H9 (cell line): ENCODE measurements around the gene TSPEAR. TPM values are rescaled to one million over a fixed set of nuclear protein-coding genes. Genes with fewer than 3 reads are reported as not detected.
"Not testable (repeated sequence)": the region's sequence is repeated elsewhere in the genome, so short reads cannot be mapped to it uniquely, and the experiment has no call there.

Experiments used
- DNase-seq: peaks from one replicate; pipeline ENCODE4 v3.0.0-alpha.2; 2017
- H2AFZ ChIP-seq: one replicate; pipeline ENCODE4 v1.6.1; 2013; ENCODE audit warnings: mild to moderate bottlenecking, low read length, control low read depth, moderate library complexity
- H2AK5ac ChIP-seq: 2 replicates; pipeline ENCODE4 v1.6.1; 2013; ENCODE audit warnings: low read length, control low read depth, mixed read lengths; ENCODE audit not compliant: insufficient read length
- H2BK120ac ChIP-seq: one replicate; pipeline ENCODE4 v1.6.1; 2013; ENCODE audit warnings: low read depth, mild to moderate bottlenecking, low read length, control low read depth, inconsistent platforms; ENCODE audit not compliant: poor library complexity, severe bottlenecking
- H2BK12ac ChIP-seq: 2 replicates; pipeline ENCODE4 v1.6.1; 2013; ENCODE audit warnings: low read length, control low read depth, mixed read lengths, low read depth; ENCODE audit not compliant: insufficient read length
- H2BK15ac ChIP-seq: 2 replicates; pipeline ENCODE4 v1.6.1; 2013; ENCODE audit warnings: low read depth, low read length, control low read depth
- H2BK20ac ChIP-seq: one replicate; pipeline ENCODE4 v1.6.1; 2013; ENCODE audit warnings: low read depth, mild to moderate bottlenecking, low read length, control low read depth, inconsistent platforms; ENCODE audit not compliant: poor library complexity, severe bottlenecking
- H2BK5ac ChIP-seq: 2 replicates; pipeline ENCODE4 v1.6.1; 2013; ENCODE audit warnings: low read length, control low read depth, mixed read lengths; ENCODE audit not compliant: insufficient read length
- H3K14ac ChIP-seq: 2 replicates; pipeline ENCODE4 v1.6.1; 2013; ENCODE audit warnings: low read length, control low read depth; ENCODE audit not compliant: insufficient read depth
- H3K18ac ChIP-seq: 2 replicates; pipeline ENCODE4 v1.6.1; 2013; ENCODE audit warnings: low read depth, mild to moderate bottlenecking, mixed read lengths, low read length, control low read depth; ENCODE audit not compliant: insufficient read length
- H3K23ac ChIP-seq: 2 replicates; pipeline ENCODE4 v1.6.1; 2013; ENCODE audit warnings: low read length, control low read depth, mixed read lengths, low read depth; ENCODE audit not compliant: insufficient read length
- H3K23me2 ChIP-seq: 2 replicates; pipeline ENCODE4 v1.6.1; 2013; ENCODE audit warnings: low read depth, mild to moderate bottlenecking, mixed read lengths, low read length, control low read depth; ENCODE audit not compliant: insufficient read length, poor library complexity, severe bottlenecking
- H3K27ac ChIP-seq: 2 replicates; pipeline ENCODE4 v1.5.1; 2013; ENCODE audit warnings: low read length, control low read depth, mixed read lengths, low read depth; ENCODE audit not compliant: insufficient read length
- H3K27me3 ChIP-seq: 2 replicates; pipeline ENCODE4 v1.6.1; 2013; ENCODE audit warnings: low read length, control low read depth, inconsistent platforms; ENCODE audit not compliant: insufficient read depth
- H3K4ac ChIP-seq: 2 replicates; pipeline ENCODE4 v1.6.1; 2013; ENCODE audit warnings: low read depth, mild to moderate bottlenecking, control low read depth, inconsistent platforms, low read length, moderate library complexity
- H3K4me1 ChIP-seq: 2 replicates; pipeline ENCODE4 v1.6.1; 2013; ENCODE audit warnings: low read length, control low read depth, inconsistent platforms; ENCODE audit not compliant: insufficient read depth
- H3K4me2 ChIP-seq: 2 replicates; pipeline ENCODE4 v1.6.1; 2013; ENCODE audit warnings: low read length, control low read depth, mixed read lengths; ENCODE audit not compliant: insufficient read length, insufficient read depth
- H3K56ac ChIP-seq: 2 replicates; pipeline ENCODE4 v1.6.1; 2013; ENCODE audit warnings: low read depth, mild to moderate bottlenecking, mixed read lengths, low read length, control low read depth; ENCODE audit not compliant: insufficient read length
- H3K79me1 ChIP-seq: 2 replicates; pipeline ENCODE4 v1.6.1; 2013; ENCODE audit warnings: low read depth, mild to moderate bottlenecking, moderate library complexity, low read length, control low read depth, inconsistent platforms; ENCODE audit not compliant: insufficient read depth, poor library complexity, severe bottlenecking
- H3K79me2 ChIP-seq: 2 replicates; pipeline ENCODE4 v1.6.1; 2013; ENCODE audit warnings: low read length, control low read depth, inconsistent platforms; ENCODE audit not compliant: insufficient read depth
- H3K9ac ChIP-seq: 2 replicates; pipeline ENCODE4 v1.6.1; 2013; ENCODE audit warnings: low read length, control low read depth, mixed read lengths; ENCODE audit not compliant: insufficient read length; ENCODE audit errors: extremely low read depth
- H3K9me3 ChIP-seq: one replicate; pipeline ENCODE4 v1.6.1; 2013; ENCODE audit warnings: low read depth, low read length, inconsistent platforms; ENCODE audit not compliant: control insufficient read depth
- H3T11ph ChIP-seq: one replicate; pipeline ENCODE4 v1.6.1; 2013; ENCODE audit warnings: mild to moderate bottlenecking, low read length, control low read depth, inconsistent platforms
- H4K20me1 ChIP-seq: one replicate; pipeline ENCODE4 v1.6.1; 2013; ENCODE audit not compliant: control insufficient read depth, insufficient read length, insufficient read depth
- H4K5ac ChIP-seq: 2 replicates; pipeline ENCODE4 v1.6.1; 2013; ENCODE audit warnings: low read depth, mild to moderate bottlenecking, mixed read lengths, low read length, control low read depth; ENCODE audit not compliant: insufficient read length
- H4K8ac ChIP-seq: replicated peaks from 2 replicates; pipeline ENCODE4 v1.6.1; 2013; ENCODE audit warnings: low read length, control low read depth, mixed read lengths, low read depth; ENCODE audit not compliant: insufficient read length
- H4K91ac ChIP-seq: 2 replicates; pipeline ENCODE4 v1.6.1; 2013; ENCODE audit warnings: low read depth, mild to moderate bottlenecking, moderate library complexity, mixed read lengths, low read length, control low read depth; ENCODE audit not compliant: insufficient read length
- H3K27ac Mint-ChIP-seq, 3 experiments: 2 replicates in 2 of 3; 3 replicates in 1 of 3; pipeline ENCODE4 v1.8.0; 2020 to 2021; ENCODE audit warnings: mixed read lengths in 3 of 3, mild to moderate bottlenecking in 1 of 3, moderate library complexity in 1 of 3
- H3K27me3 Mint-ChIP-seq: 2 replicates; pipeline ENCODE4 v1.8.0; 2021; ENCODE audit warnings: low read depth, mild to moderate bottlenecking, moderate library complexity, mixed read lengths
- H3K36me3 Mint-ChIP-seq, 3 experiments: 2 replicates in 2 of 3; 3 replicates in 1 of 3; pipeline ENCODE4 v1.8.0; 2020 to 2021; ENCODE audit warnings: low read depth in 3 of 3, mixed read lengths in 3 of 3; ENCODE audit not compliant: insufficient read depth in 1 of 3
- H3K4me1 Mint-ChIP-seq, 2 experiments: 2 replicates each; pipeline ENCODE4 v1.8.0; 2020; ENCODE audit warnings: mixed read lengths in 2 of 2
- H3K4me3 Mint-ChIP-seq, 2 experiments: 2 replicates in 1 of 2; 3 replicates in 1 of 2; pipeline ENCODE4 v1.8.0; 2020 to 2021; ENCODE audit warnings: mild to moderate bottlenecking in 2 of 2, mixed read lengths in 2 of 2, moderate library complexity in 1 of 2
- H3K9me3 Mint-ChIP-seq, 2 experiments: 2 replicates in 1 of 2; 3 replicates in 1 of 2; pipeline ENCODE4 v1.8.0; 2020; ENCODE audit warnings: mild to moderate bottlenecking in 2 of 2, mixed read lengths in 2 of 2, moderate library complexity in 1 of 2
- CTCF ChIP-seq: fragments of 200-600 bp; sonication (generic); conservative IDR thresholded peaks from 3 replicates; pipeline ENCODE4 v1.8.0; 2021; ENCODE audit warnings: antibody characterized with exemption, mild to moderate bottlenecking
- WGBS: extraction: QIAGEN DNeasy Blood & Tissue Kit; methylation state at CpG from one replicate; pipeline ENCODE4 v1.1.7; 2013; ENCODE audit warnings: missing lambda C conversion rate, low lambda C conversion rate, mixed read lengths; ENCODE audit not compliant: insufficient read length; ENCODE audit errors: extremely low coverage; 5-methylcytosine and 5-hydroxymethylcytosine counted together
- total RNA-seq: library from RNA; stranded (reverse); gene quantifications from 2 replicates; pipeline ENCODE4 v1.2.1, GENCODE V29; 2021

Gene TSPEAR
- total RNA-seq, 1 experiment from 2014 or later: 1.3 TPM

GRCh38 chr21:44592446-44593311 lies 118.7 kb downstream of the TSPEAR start, which contains the start of gene KRTAP10-6:
TSS of gene KRTAP10-6 (minus strand) at chr21:44592505. CDS start at chr21:44592484, 21 bp downstream.
- Mint-ChIP-seq H3K36me3 (no peaks in the 10 kb centered on the region), H3K27ac (peak within 1 kb of the TSS in 2 of 3 experiments; percentile 61 to 63; a peak in 2 of 7 replicates), H3K4me3 (peak within 1 kb of the TSS in 1 of 2 experiments; percentile 64; a peak in 2 of 5 replicates), H3K27me3 (no peaks in the 10 kb centered on the region; the same call in none of the 2 replicates), H3K9me3 (no peaks in the 10 kb centered on the region; a peak in 2 of 5 replicates), H3K4me1 (peaks cover 33 to 34% of the 10 kb centered on the region in 2 experiments)
- Histone ChIP-seq H3K27me3 (no peaks in the 10 kb centered on the region), H3T11ph (no peak within 1 kb of the TSS), H2AFZ (no peak within 1 kb of the TSS), H4K5ac (no peak within 1 kb of the TSS), H3K27ac (no peak within 1 kb of the TSS), H2BK5ac (no peak within 1 kb of the TSS), H3K4me2 (no peak within 1 kb of the TSS), H3K79me2 (no peaks in the 10 kb centered on the region), H2AK5ac (no peak within 1 kb of the TSS), H2BK15ac (no peak within 1 kb of the TSS), H3K4ac (no peak within 1 kb of the TSS), H3K23me2 (no peaks in the 10 kb centered on the region), H3K79me1 (no peaks in the 10 kb centered on the region), H4K91ac (no peak within 1 kb of the TSS), H3K14ac (no peak within 1 kb of the TSS), H3K18ac (peak within 1 kb of the TSS; percentile 48), H3K9me3 (no peaks in the 10 kb centered on the region), H3K4me1 (no peaks in the 10 kb centered on the region; the same call in 1 of the 2 replicates), H4K8ac (no peak within 1 kb of the TSS), H3K9ac (no peak within 1 kb of the TSS), H4K20me1 (no peaks in the 10 kb centered on the region), H2BK20ac (no peak within 1 kb of the TSS), H3K56ac (no peak within 1 kb of the TSS), H2BK120ac (no peak within 1 kb of the TSS), H3K23ac (no peak within 1 kb of the TSS), H2BK12ac (no peak within 1 kb of the TSS)
- WGBS: no CpG with 5 or more reads among the region's 33 CpGs
- TF ChIP-seq CTCF: no peak
- DNase-seq: peak; percentile 35

GRCh38 chr21:44591801-44592130 lies 119.6 kb downstream of the TSPEAR start:
- H4K8ac ChIP-seq, H2BK12ac ChIP-seq, H3K27me3 Mint-ChIP-seq, H3K27ac Mint-ChIP-seq, H3K9ac ChIP-seq, H4K5ac ChIP-seq, H3K27me3 ChIP-seq, H3K4me2 ChIP-seq, H3K56ac ChIP-seq, H3K4ac ChIP-seq, H2BK5ac ChIP-seq, H3K4me1 ChIP-seq, H3K18ac ChIP-seq, H3K14ac ChIP-seq, DNase-seq, H3K27ac ChIP-seq, H3T11ph ChIP-seq, H3K9me3 ChIP-seq, H2BK20ac ChIP-seq, H3K4me3 Mint-ChIP-seq, H2BK15ac ChIP-seq, H3K79me1 ChIP-seq, H4K91ac ChIP-seq, H3K36me3 Mint-ChIP-seq, H2AK5ac ChIP-seq, H3K23ac ChIP-seq, H4K20me1 ChIP-seq, H2AFZ ChIP-seq, H3K23me2 ChIP-seq, H2BK120ac ChIP-seq, H3K79me2 ChIP-seq, H3K9me3 Mint-ChIP-seq: not testable (repeated sequence)
- no CpG with 5 or more reads among the region's 4 CpGs for WGBS
- peaks cover 27% of the 10 kb centered on the region in 2 experiments for H3K4me1 Mint-ChIP-seq
